SK-N-SH (cell line): ENCODE results near the gene UBAP1L. TPM values are rescaled to one million over a fixed set of nuclear protein-coding genes. Genes with fewer than 3 reads are reported as not detected.

ENCODE experiments used
- CTCF ChIA-PET: fragments of 300-600, 350-600 bp; formaldehyde crosslinking; extraction: SDS; loops from one replicate; lab custom pipeline; 2021; lab: Yijun Ruan, JAX
- POLR2A ChIA-PET: fragments of 350-600 bp; sonication (Branson Sonifier 250); formaldehyde crosslinking; extraction: SDS; loops from one replicate; lab custom pipeline; 2020; ENCODE audit warnings: antibody characterized with exemption, inconsistent platforms; lab: Yijun Ruan, JAX
- DNase-seq: peaks from one replicate; pipeline ENCODE4 v3.0.0; 2012
- H2AFZ ChIP-seq: fragments of 200-600 bp; sonication (generic); 2 replicates; pipeline ENCODE4 v1.8.1; 2016; ENCODE audit warnings: antibody characterized with exemption, mild to moderate bottlenecking, low read depth
- H3F3A ChIP-seq: fragments of 200-600 bp; sonication (generic); replicated peaks from 2 replicates; pipeline ENCODE3; 2016; ENCODE audit warnings: antibody characterized with exemption, mild to moderate bottlenecking; ENCODE audit not compliant: insufficient read depth
- H3K27ac ChIP-seq, 2 experiments: fragments of 200-500 bp in 1 of 2; fragments of 200-600 bp in 1 of 2; sonication (Bioruptor generic) in 1 of 2; sonication (generic), shearing (Covaris generic) in 1 of 2; 2 replicates each; pipeline versions ENCODE4 v1.5.1 to v1.6.1; 2014 to 2016; ENCODE audit warnings: low read depth in 2 of 2, inconsistent platforms in 1 of 2, low read length in 1 of 2, mild to moderate bottlenecking in 1 of 2, mixed read lengths in 1 of 2
- H3K27me3 ChIP-seq: fragments of 200-600 bp; sonication (generic), shearing (Covaris generic); 2 replicates; pipeline ENCODE4 v1.6.1; 2016; ENCODE audit warnings: mixed run types; ENCODE audit not compliant: insufficient read depth
- H3K36me3 ChIP-seq, 2 experiments: fragments of 200-500 bp in 1 of 2; fragments of 200-600 bp in 1 of 2; sonication (Bioruptor generic) in 1 of 2; sonication (generic) in 1 of 2; replicated peaks in 1 of 2; 2 replicates each; pipeline versions ENCODE3 to v1.5.1; 2014 to 2016; ENCODE audit warnings: low read length in 1 of 2, mild to moderate bottlenecking in 1 of 2; ENCODE audit not compliant: insufficient read depth in 2 of 2, control insufficient read depth in 1 of 2
- H3K4me1 ChIP-seq, 2 experiments: fragments of 200-500 bp in 1 of 2; fragments of 200-600 bp in 1 of 2; sonication (Bioruptor generic) in 1 of 2; sonication (generic), shearing (Covaris generic) in 1 of 2; 2 replicates each; pipeline versions ENCODE4 v1.5.1 to v1.6.1; 2014 to 2016; ENCODE audit warnings: low read depth in 1 of 2, low read length in 1 of 2, mixed run types in 1 of 2; ENCODE audit not compliant: insufficient read depth in 2 of 2, control insufficient read depth in 1 of 2
- H3K4me2 ChIP-seq: fragments of 200-600 bp; sonication (generic), shearing (Covaris generic); 2 replicates; pipeline ENCODE4 v1.6.1; 2017; ENCODE audit warnings: mixed run types
- H3K4me3 ChIP-seq, 2 experiments: fragments of 200-500 bp in 1 of 2; fragments of 200-600 bp in 1 of 2; sonication (Bioruptor generic) in 1 of 2; sonication (generic), shearing (Covaris generic) in 1 of 2; 2 replicates each; pipeline versions ENCODE4 v1.5.1 to v1.8.1; 2014 to 2016; ENCODE audit warnings: low read depth in 2 of 2, inconsistent platforms in 1 of 2, low read length in 1 of 2, mild to moderate bottlenecking in 1 of 2, mixed read lengths in 1 of 2, moderate library complexity in 1 of 2
- H3K79me2 ChIP-seq: fragments of 200-600 bp; sonication (generic); 2 replicates; pipeline ENCODE4 v1.8.1; 2017; ENCODE audit warnings: mild to moderate bottlenecking; ENCODE audit not compliant: insufficient read depth
- H3K9ac ChIP-seq: fragments of 200-600 bp; sonication (generic); 2 replicates; pipeline ENCODE4 v1.6.1; 2017; ENCODE audit warnings: mixed run types
- H3K9me2 ChIP-seq: fragments of 200-600 bp; sonication (generic); 2 replicates; pipeline ENCODE4 v1.6.1; 2017; ENCODE audit warnings: mixed run types
- H3K9me3 ChIP-seq: fragments of 200-600 bp; sonication (generic); 2 replicates; pipeline ENCODE4 v1.6.1; 2017; ENCODE audit warnings: mixed run types, mild to moderate bottlenecking, moderate library complexity
- H4K20me1 ChIP-seq: fragments of 200-600 bp; sonication (generic); 2 replicates; pipeline ENCODE4 v1.6.1; 2017; ENCODE audit warnings: mild to moderate bottlenecking, mixed run types; ENCODE audit not compliant: insufficient read depth
- CTCF ChIP-seq: fragments of 200-600 bp; sonication (generic); IDR thresholded peaks from 2 replicates; pipeline ENCODE4 v1.6.1; 2017; ENCODE audit warnings: antibody characterized with exemption, mild to moderate bottlenecking, moderate library complexity
- EP300 ChIP-seq, 2 experiments: IDR thresholded peaks; 2 replicates each; pipeline versions ENCODE4 v1.4.0 to v1.6.1; 2012; ENCODE audit warnings: borderline replicate concordance in 1 of 2, low read depth in 1 of 2, low read length in 1 of 2
- GATA2 ChIP-seq: sonication (generic); formaldehyde crosslinking; IDR thresholded peaks from 2 replicates; pipeline ENCODE4 v1.5.0; 2020; ENCODE audit warnings: mild to moderate bottlenecking, missing genetic modification reagents
- MAX ChIP-seq: IDR thresholded peaks from 2 replicates; pipeline ENCODE4 v1.4.0; 2012; ENCODE audit warnings: low read depth
- NFIC ChIP-seq: IDR thresholded peaks from 2 replicates; pipeline ENCODE4 v1.4.0; 2012; ENCODE audit warnings: borderline replicate concordance
- RCOR1 ChIP-seq: fragments of 150-350 bp; IDR thresholded peaks from 2 replicates; pipeline ENCODE4 v1.6.1; 2017; ENCODE audit warnings: antibody characterized with exemption, low read length
- REST ChIP-seq: IDR thresholded peaks from 2 replicates; pipeline ENCODE4 v1.6.1; 2012; ENCODE audit warnings: mild to moderate bottlenecking, low read depth, low read length, moderate library complexity
- RFX5 ChIP-seq: IDR thresholded peaks from 2 replicates; pipeline ENCODE4 v1.6.1; 2012; ENCODE audit warnings: mild to moderate bottlenecking, improper control_type of control experiment, low read length
- TCF12 ChIP-seq: IDR thresholded peaks from 2 replicates; pipeline ENCODE4 v1.4.0; 2012
- YY1 ChIP-seq: IDR thresholded peaks from 2 replicates; pipeline ENCODE4 v1.4.0; 2012; ENCODE audit warnings: low read depth, mild to moderate bottlenecking
- WGBS: methylation state at CpG from one replicate; pipeline ENCODE4 v1.1.6; 2017; ENCODE audit warnings: low lambda C conversion rate; 5-methylcytosine and 5-hydroxymethylcytosine counted together
- polyA plus RNA-seq, 3 experiments: library from polyadenylated mRNA; depleted of rRNA; stranded (reverse); fragments of >200 nt; gene quantifications; 2 replicates each; pipeline ENCODE4 v1.2.3, GENCODE V29; 2012

The UBAP1L gene
- polyA plus RNA-seq, 1 of the 3 experiments (the other 2 are of a cell fraction), result 1.8 TPM

GRCh38 chr15:65077291-65077980 is 37.6 kb downstream of the UBAP1L start:
- Histone ChIP-seq H3K79me2 (no peaks in the 10 kb centered on the region), H3K4me2 (no peak overlapping the region), H3K9ac (no peak overlapping the region), H3K27me3 (0 out of 2 replicates have a peak, but pooled peaks cover 6% of the 10 kb centered on the region), H3K36me3 (no peaks in the 10 kb centered on the region), H3K9me2 (no peaks in the 10 kb centered on the region), H4K20me1 (no peaks in the 10 kb centered on the region), H2AFZ (no peak overlapping the region), H3K4me3 (no peak overlapping the region), H3F3A (no peaks in the 10 kb centered on the region), H3K27ac (no peak overlapping the region), H3K4me1 (peaks cover 0 to 1% of the 10 kb centered on the region in 2 experiments; a peak in 1 of 4 replicates), H3K9me3 (no peaks in the 10 kb centered on the region)
- no peak for DNase-seq
- POLR2A ChIA-PET, result no interaction called here
- no peak for TF ChIP-seq NFIC
- TF ChIP-seq REST, result no peak
- no peak for TF ChIP-seq TCF12
- no peak for TF ChIP-seq CTCF
- no peak for TF ChIP-seq GATA2 (CRISPR knock-in tag)
- TF ChIP-seq YY1, result no peak
- TF ChIP-seq EP300 (IDR thresholded peaks at IDR 0.05; ENCODE audit: borderline replicate concordance in 1 of 2, low read depth in 1 of 2, low read length in 1 of 2), result no peak
- no peak for TF ChIP-seq RCOR1
- no peak for TF ChIP-seq MAX
- TF ChIP-seq RFX5, result no peak
- CTCF ChIA-PET, result interaction anchor here (0.8 to 4.6 kb wide), 10 partner anchors 9 to 43 kb away, joined by 3 to 39 read pairs (median 4); partner anchors contain the start of gene RASL12
- 75% methylated on average over 23 of the region's 85 CpGs for WGBS
